Ectodermal cell (in vitro differentiated cells): ENCODE measurements around the gene APOL5.

Experiments used
- H3K27ac ChIP-seq: 2 replicates; pipeline ENCODE4 v1.7.0; 2013; ENCODE audit warnings: mild to moderate bottlenecking, low read depth, low read length; ENCODE audit not compliant: insufficient read depth, poor library complexity, severe bottlenecking
- H3K27me3 ChIP-seq: 2 replicates; pipeline ENCODE4 v1.7.0; 2013; ENCODE audit warnings: mild to moderate bottlenecking, low read length; ENCODE audit not compliant: insufficient read depth, control insufficient read depth, poor library complexity, severe bottlenecking
- H3K36me3 ChIP-seq: one replicate; pipeline ENCODE4 v1.7.0; 2013; ENCODE audit warnings: low read length; ENCODE audit not compliant: control insufficient read depth, insufficient read depth
- H3K4me1 ChIP-seq: one replicate; pipeline ENCODE4 v1.7.0; 2013; ENCODE audit warnings: low read length; ENCODE audit not compliant: control insufficient read depth, insufficient read depth
- H3K4me3 ChIP-seq: 2 replicates; pipeline ENCODE4 v1.7.0; 2013; ENCODE audit warnings: low read depth, low read length, control low read depth; ENCODE audit not compliant: insufficient read depth
- H3K9me3 ChIP-seq: 2 replicates; pipeline ENCODE4 v1.7.0; 2013; ENCODE audit warnings: mild to moderate bottlenecking, low read length, moderate library complexity; ENCODE audit not compliant: control insufficient read depth
- WGBS, 2 experiments: methylation state at CpG; one replicate each; pipeline ENCODE4 v1.1.7; 2013; ENCODE audit warnings: missing lambda C conversion rate in 2 of 2; 5-methylcytosine and 5-hydroxymethylcytosine counted together

Gene APOL5

DNA sequence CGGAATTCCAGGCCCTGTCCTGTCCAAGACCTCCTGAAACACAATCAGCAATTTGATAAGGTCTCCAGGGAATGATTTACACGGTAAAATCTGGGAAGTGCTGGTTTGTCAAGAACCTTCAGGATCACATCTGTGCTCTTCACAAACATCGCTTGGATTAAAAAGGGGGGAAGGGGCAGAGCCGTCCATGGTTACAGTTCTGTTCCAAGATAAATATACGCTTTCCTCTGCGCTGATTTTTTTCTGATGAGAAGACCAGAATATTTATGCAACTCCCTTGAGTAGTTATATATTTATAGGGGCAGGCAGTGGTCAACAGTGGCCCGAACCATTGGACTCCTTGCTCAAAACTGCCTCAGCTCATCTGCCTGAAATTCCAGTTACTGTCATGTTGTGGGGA lies 9.2 kb upstream of the APOL5 start:
- Histone ChIP-seq H3K27me3 (no peaks in the 10 kb centered on the region), H3K36me3 (no peaks in the 10 kb centered on the region), H3K4me1 (no peaks in the 10 kb centered on the region), H3K27ac (no peak overlapping the region), H3K9me3 (no peaks in the 10 kb centered on the region), H3K4me3 (no peak overlapping the region)
- 87% methylated on average over 7 of the region's 7 CpGs for WGBS, 2 experiments

DNA sequence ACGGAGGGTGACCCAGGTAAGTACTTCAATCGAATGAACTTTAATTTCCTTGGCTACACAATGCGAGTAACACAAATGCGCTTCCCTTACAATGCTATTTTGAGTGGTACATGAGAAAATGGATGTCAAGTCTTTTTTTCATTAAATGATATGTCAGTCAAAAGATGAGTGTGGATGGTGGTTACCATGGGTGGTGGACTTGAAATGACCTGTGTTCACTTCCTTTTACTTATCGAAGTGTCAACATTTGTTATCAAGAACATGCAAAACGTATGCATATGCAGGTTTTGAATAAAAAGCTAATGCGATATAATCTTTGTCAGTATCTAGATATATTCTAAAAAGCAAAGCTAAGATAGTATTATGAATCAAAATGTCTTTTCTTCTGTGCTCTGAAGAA lies 8.8 kb upstream of the APOL5 start:
- no peaks in the 10 kb centered on the region for H3K36me3 ChIP-seq
- no peaks in the 10 kb centered on the region for H3K4me1 ChIP-seq
- no peaks in the 10 kb centered on the region for H3K9me3 ChIP-seq
- H3K27me3 ChIP-seq, result no peaks in the 10 kb centered on the region
- H3K4me3 ChIP-seq, result no peak overlapping the region
- no peak overlapping the region for H3K27ac ChIP-seq
- 93 to 95% methylated on average over 6 to 7 of the region's 7 CpGs for WGBS, 2 experiments

DNA sequence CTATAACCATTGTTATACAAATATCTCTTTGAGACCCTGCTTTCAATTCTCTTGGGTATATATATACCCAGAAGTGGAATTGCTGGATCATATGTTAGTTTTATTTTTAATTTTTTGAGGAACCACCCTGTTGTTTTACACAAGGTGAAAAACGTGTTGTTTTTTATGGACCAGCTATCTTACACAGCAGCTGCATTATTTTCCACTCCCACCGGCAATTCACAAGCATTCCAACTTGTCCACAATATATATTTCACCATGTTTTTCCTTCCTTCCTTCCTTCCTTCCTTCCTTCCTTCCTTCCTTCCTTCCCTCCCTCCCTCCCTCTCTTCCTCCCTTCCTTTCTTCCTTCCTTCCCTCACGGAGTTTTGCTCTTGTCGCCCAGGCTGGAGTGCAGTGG lies 6.3 kb upstream of the APOL5 start:
- Histone ChIP-seq H3K9me3 (no peaks in the 10 kb centered on the region), H3K27ac (no peak overlapping the region), H3K4me3 (no peak overlapping the region), H3K27me3 (no peaks in the 10 kb centered on the region), H3K36me3 (no peaks in the 10 kb centered on the region), H3K4me1 (no peaks in the 10 kb centered on the region)
- WGBS, 2 experiments, result 92 to 93% methylated on average over 4 of the region's 4 CpGs

DNA sequence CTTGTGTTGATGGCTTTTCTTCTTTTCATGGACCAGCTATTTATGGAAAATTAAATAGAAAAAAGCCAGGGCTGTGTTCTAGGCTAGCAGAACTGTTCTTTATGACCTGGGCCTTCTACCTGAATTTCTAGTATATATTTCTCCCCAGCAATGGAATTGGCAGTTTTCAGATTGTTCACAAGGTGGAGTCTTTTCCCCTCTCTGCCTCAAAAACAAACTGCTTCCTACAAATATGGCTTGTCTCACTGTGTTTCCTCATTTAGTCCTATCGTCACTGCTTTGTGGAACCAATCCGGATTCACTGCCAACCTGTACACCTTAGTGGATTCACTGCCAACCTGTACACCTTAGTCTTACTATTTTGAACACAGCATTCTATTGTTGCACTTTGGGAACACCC lies 5.0 kb upstream of the APOL5 start:
- Histone ChIP-seq H3K27ac (no peak overlapping the region), H3K9me3 (no peaks in the 10 kb centered on the region), H3K4me3 (no peak overlapping the region), H3K27me3 (no peaks in the 10 kb centered on the region), H3K4me1 (no peaks in the 10 kb centered on the region), H3K36me3 (no peaks in the 10 kb centered on the region)
- WGBS, 2 experiments, result 78 to 93% methylated on average over 2 of the region's 2 CpGs

DNA sequence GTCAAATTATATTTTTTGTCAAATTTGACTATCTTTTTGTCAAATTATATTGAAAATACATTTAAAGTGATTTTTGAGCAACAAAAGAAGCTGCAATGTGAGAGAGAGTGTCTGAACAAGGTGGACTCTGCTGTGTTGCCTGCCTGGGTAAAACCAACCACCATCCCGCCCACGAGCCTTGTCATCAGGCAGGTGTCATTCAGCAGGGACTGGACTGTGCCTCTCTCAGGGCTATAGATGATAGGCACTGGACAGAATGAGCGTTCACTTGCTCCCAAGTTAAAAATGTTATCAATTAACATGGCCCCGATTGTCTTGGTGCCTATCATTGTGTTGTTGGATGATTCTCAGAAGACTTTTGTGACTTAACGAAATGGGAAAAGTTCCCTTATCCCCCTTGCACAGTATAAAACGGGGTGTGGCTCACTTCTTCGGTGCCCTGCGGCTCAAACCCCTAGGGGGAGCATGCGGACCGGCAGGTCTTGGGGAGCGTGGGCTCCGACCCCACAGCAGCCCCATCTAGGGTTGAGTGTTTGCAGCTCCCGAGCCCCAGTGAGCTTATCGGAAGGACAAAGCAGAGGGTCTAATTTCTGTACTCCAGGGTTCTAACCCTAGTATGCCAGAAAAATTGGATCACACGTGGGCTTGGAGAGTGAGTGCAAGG lies 1.7 kb downstream of the APOL5 start:
- WGBS, 2 experiments, result 84 to 89% methylated on average over 15 of the region's 15 CpGs

DNA sequence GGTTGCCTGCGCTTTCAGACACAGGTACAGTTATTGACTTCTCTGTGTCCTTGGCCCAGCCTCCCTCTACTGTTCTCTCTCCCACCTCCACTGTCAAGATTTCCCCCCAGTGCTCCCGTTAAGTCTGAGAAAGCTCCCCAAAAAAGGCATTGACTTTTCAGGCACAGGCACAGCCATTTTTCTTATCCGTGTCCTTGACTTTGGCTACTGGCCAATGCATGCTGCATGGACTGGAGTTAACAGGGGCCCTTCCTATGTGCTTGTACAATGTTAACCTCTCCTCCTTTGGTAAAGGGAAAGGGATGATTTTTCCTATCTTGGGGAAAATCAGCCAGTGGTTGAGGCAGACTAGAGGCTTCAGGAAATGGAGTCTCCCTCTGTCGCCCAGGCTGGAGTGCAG lies 4.3 kb downstream of the APOL5 start:
- Histone ChIP-seq H3K9me3 (no peaks in the 10 kb centered on the region), H3K27ac (no peak overlapping the region), H3K27me3 (no peaks in the 10 kb centered on the region), H3K4me1 (no peaks in the 10 kb centered on the region), H3K4me3 (no peak overlapping the region), H3K36me3 (no peaks in the 10 kb centered on the region)
- WGBS, 2 experiments, result 91 to 94% methylated on average over 4 of the region's 4 CpGs

More for the DNA sequence above, 1.7 kb downstream of the APOL5 start:
- Histone ChIP-seq H3K27ac (no peak overlapping the region), H3K9me3 (no peaks in the 10 kb centered on the region), H3K36me3 (no peaks in the 10 kb centered on the region), H3K4me1 (no peaks in the 10 kb centered on the region), H3K4me3 (no peak overlapping the region), H3K27me3 (no peaks in the 10 kb centered on the region)

DNA sequence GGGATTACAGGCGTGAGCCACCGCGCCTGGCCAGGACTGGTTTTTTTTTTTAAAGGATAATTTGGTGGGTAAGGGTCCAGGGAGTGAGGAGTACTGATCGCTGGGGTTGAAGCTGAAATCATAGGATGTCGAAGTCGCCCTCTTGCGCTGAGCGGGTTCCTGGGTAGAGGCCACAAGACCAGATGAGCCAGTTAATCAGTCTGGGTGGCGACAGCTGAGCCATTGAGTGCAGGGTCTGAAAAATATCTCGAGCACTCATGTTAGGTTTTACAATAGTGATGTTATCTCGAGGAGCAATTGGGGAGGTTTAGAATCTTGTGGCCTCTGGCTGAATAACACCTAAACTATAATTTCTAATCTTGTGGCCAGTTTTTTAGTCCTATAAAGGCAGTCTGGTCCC lies 7.8 kb downstream of the APOL5 start:
- WGBS, 2 experiments, result 88 to 95% methylated on average over 11 of the region's 11 CpGs
- no peaks in the 10 kb centered on the region for H3K27me3 ChIP-seq
- H3K4me3 ChIP-seq, result no peak overlapping the region
- H3K27ac ChIP-seq, result no peak overlapping the region
- no peaks in the 10 kb centered on the region for H3K36me3 ChIP-seq
- H3K9me3 ChIP-seq, result no peaks in the 10 kb centered on the region
- no peaks in the 10 kb centered on the region for H3K4me1 ChIP-seq

DNA sequence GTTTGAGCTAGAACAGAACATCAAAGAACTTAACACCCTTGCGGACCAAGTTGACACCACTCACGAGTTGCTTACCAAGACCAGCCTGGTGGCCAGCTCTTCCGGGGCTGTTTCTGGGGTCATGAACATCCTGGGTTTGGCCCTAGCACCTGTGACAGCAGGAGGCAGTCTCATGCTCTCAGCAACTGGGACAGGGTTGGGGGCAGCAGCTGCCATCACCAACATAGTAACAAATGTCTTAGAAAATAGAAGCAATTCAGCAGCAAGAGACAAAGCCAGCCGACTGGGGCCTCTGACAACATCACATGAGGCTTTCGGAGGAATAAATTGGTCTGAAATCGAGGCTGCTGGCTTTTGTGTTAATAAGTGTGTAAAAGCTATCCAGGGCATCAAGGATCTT lies 8.7 kb downstream of the APOL5 start:
- Histone ChIP-seq H3K9me3 (no peaks in the 10 kb centered on the region), H3K4me1 (no peaks in the 10 kb centered on the region), H3K36me3 (no peaks in the 10 kb centered on the region), H3K4me3 (no peak overlapping the region), H3K27me3 (no peaks in the 10 kb centered on the region), H3K27ac (no peak overlapping the region)
- WGBS, 2 experiments, result 92 to 94% methylated on average over 6 of the region's 6 CpGs

DNA sequence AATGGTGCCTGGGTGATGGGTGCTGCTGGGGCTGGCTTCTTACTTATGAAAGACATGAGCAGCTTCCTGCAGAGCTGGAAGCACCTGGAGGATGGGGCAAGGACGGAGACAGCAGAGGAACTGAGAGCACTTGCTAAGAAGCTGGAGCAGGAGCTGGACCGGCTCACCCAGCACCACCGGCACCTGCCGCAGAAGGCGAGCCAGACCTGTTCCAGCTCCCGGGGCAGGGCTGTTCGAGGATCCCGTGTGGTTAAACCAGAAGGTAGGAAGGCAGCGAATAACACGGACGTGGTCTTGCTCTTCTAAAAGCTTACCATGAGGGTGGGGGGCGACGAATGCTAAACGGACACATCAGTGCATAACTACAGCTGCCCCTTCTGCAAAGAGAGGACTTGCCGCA lies 9.3 kb downstream of the APOL5 start:
- no peak overlapping the region for H3K27ac ChIP-seq
- WGBS, 2 experiments, result 95% methylated on average over 15 of the region's 15 CpGs
- no peaks in the 10 kb centered on the region for H3K36me3 ChIP-seq
- no peaks in the 10 kb centered on the region for H3K27me3 ChIP-seq
- no peaks in the 10 kb centered on the region for H3K9me3 ChIP-seq
- H3K4me1 ChIP-seq, result no peaks in the 10 kb centered on the region
- no peak overlapping the region for H3K4me3 ChIP-seq

DNA sequence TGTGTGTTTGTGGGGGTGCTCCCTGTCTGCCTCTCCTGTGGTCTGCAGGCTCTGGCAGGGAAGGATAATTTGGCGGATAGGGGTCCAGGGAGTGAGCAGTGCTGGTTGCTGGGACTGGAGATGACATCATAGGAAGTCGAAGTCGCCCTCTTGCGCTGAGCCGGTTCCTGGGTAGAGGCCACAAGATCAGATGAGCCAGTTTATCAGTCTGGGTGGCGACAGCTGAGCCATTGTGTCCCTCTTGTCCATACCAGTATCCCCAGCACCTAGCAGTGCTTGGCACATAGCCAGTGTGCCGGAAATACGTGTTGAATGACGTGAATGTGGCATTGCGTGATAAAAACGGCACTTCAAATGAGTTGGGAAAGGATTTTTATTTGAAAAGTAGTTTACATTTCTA lies 9.8 kb downstream of the APOL5 start:
- Histone ChIP-seq H3K27me3 (no peaks in the 10 kb centered on the region), H3K9me3 (no peaks in the 10 kb centered on the region), H3K27ac (no peak overlapping the region), H3K36me3 (no peaks in the 10 kb centered on the region), H3K4me1 (no peaks in the 10 kb centered on the region), H3K4me3 (no peak overlapping the region)
- WGBS, 2 experiments, result 94% methylated on average over 11 of the region's 11 CpGs
